Measurements from ENCODE around the gene PCSK2. TPM values are rescaled to one million over a fixed set of nuclear protein-coding genes. Genes with fewer than 3 reads are reported as not detected.

Gene PCSK2
- total and polyA plus RNA-seq, 12 donors, result 0.32 to 47.6 (median 5.3) TPM

- 58 to 89% (median 73%) methylated on average over 2 of the region's 2 CpGs for WGBS, 4 donors
- no peaks in the 10 kb centered on the region for H3K9me3 ChIP-seq (replicated peaks in 1 of 3)
- intact Hi-C loops (cut with DNase I), result no loop called here
- H3K27ac ChIP-seq, result no peak overlapping the region
- no peaks in the 10 kb centered on the region for H3K36me3 ChIP-seq (replicated peaks in 1 of 2)
- H3K4me1 ChIP-seq (replicated peaks in 1 of 2), result no peaks in the 10 kb centered on the region
- no peaks in the 10 kb centered on the region for H3K27me3 ChIP-seq
- no peak for DNase-seq
- no peak for TF ChIP-seq POLR2A (IDR thresholded peaks at IDR 0.05)
- TF ChIP-seq, protein P1, sequence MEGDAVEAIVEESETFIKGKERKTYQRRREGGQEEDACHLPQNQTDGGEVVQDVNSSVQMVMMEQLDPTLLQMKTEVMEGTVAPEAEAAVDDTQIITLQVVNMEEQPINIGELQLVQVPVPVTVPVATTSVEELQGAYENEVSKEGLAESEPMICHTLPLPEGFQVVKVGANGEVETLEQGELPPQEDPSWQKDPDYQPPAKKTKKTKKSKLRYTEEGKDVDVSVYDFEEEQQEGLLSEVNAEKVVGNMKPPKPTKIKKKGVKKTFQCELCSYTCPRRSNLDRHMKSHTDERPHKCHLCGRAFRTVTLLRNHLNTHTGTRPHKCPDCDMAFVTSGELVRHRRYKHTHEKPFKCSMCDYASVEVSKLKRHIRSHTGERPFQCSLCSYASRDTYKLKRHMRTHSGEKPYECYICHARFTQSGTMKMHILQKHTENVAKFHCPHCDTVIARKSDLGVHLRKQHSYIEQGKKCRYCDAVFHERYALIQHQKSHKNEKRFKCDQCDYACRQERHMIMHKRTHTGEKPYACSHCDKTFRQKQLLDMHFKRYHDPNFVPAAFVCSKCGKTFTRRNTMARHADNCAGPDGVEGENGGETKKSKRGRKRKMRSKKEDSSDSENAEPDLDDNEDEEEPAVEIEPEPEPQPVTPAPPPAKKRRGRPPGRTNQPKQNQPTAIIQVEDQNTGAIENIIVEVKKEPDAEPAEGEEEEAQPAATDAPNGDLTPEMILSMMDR (IDR thresholded peaks at IDR 0.05), result no peak
- no peak overlapping the region for H3K4me3 ChIP-seq
These were observed 73.3 kb downstream of the PCSK2 start for GRCh38 chr20:17300113-17300512.

DNA sequence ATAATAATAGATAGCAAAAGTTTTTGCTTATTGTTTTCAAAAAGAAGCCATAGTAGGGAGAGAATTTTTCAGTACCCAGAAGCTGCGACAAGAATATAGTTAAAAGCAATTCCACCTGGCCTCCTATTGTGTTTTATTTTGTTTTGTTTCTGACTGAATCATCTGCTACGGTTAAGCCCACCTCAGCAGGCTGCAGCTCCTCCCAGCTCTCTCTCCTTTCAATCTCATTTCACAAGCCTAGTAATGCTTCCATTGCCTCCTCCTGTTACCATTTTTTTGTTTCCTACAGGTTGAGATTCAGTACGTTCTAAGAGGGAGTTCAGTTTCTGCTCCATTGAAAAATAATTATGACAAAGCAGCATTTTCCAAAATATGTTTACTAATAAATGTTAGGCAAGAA lies 77.9 kb downstream of the PCSK2 start:
- intact Hi-C loops (cut with DNase I), result no loop called here
- no peak for DNase-seq
- Histone ChIP-seq H3K4me3 (no peak overlapping the region), H3K27ac (no peak overlapping the region), H3K36me3 (replicated peaks in 1 of 2) (no peaks in the 10 kb centered on the region), H3K27me3 (no peaks in the 10 kb centered on the region), H3K9me3 (replicated peaks in 1 of 3) (no peaks in the 10 kb centered on the region), H3K4me1 (replicated peaks in 1 of 2) (no peaks in the 10 kb centered on the region)
- no peak for TF ChIP-seq POLR2A (IDR thresholded peaks at IDR 0.05)
- TF ChIP-seq, protein P1 (IDR thresholded peaks at IDR 0.05), result no peak
- 41 to 52% (median 47%) methylated on average over 3 of the region's 3 CpGs for WGBS, 4 donors

DNA sequence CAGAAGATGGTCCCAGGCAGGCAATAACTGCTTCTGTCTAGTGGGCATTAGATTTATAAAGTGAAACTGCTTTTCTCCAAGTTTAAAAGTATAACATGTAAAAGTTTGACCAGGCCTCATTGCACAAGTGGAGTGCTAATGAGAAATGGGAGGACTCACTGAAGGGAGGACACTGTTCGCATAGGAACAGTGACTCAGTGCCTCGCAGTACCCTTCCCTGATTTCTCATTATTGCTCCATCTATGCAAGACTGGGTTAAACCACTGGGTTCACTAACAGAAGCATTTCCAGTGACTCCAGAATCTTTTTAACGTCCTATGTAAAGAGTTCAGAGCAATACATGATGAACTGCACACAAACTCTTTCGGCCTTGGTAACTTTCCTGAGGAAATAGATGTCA lies 79.6 kb downstream of the PCSK2 start:
- H3K27me3 ChIP-seq, result no peaks in the 10 kb centered on the region
- H3K36me3 ChIP-seq (replicated peaks in 1 of 2), result no peaks in the 10 kb centered on the region
- DNase-seq, result no peak
- intact Hi-C loops (cut with DNase I), result no loop called here
- TF ChIP-seq, protein P1 (IDR thresholded peaks at IDR 0.05), result no peak
- no peak for TF ChIP-seq POLR2A (IDR thresholded peaks at IDR 0.05)
- no peaks in the 10 kb centered on the region for H3K9me3 ChIP-seq (replicated peaks in 1 of 3)
- WGBS, 4 donors, result 72 to 85% (median 77%) methylated on average over 4 of the region's 4 CpGs
- no peak overlapping the region for H3K27ac ChIP-seq
- no peaks in the 10 kb centered on the region for H3K4me1 ChIP-seq (replicated peaks in 1 of 2)
- H3K4me3 ChIP-seq, result no peak overlapping the region

DNA sequence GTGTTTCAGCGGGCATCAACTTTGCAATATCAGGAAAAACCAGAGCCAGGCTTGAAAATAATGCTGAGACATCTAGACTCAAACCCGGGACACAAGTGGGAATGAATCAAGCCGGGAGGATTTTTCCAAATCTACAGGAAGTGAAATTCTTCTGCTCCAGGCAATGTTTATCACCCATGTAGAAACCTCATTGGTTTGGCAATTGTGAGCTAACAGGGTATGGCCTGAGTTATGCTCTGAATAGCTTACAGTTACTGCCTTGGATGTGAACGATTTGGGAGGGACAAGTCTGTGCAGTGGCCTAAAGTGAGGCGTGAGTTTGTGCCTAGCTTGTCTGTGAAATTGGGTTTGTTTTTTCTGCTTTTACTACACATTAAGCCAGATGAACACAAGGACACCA lies 87.4 kb downstream of the PCSK2 start:
- Histone ChIP-seq H3K9me3 (replicated peaks in 1 of 3) (no peaks in the 10 kb centered on the region), H3K4me3 (no peak overlapping the region), H3K36me3 (replicated peaks in 1 of 2) (no peaks in the 10 kb centered on the region), H3K27ac (no peak overlapping the region), H3K27me3 (peaks cover 4% of the 10 kb centered on the region), H3K4me1 (replicated peaks in 1 of 2) (no peaks in the 10 kb centered on the region)
- intact Hi-C loops (cut with DNase I), result no loop called here
- no peak for DNase-seq
- WGBS, 4 donors, result 75 to 84% (median 79%) methylated on average over 5 of the region's 5 CpGs
- TF ChIP-seq, protein P1 (IDR thresholded peaks at IDR 0.05), result no peak
- TF ChIP-seq POLR2A (IDR thresholded peaks at IDR 0.05), result no peak
